Smooth muscle cell (in vitro differentiated cells): ENCODE data around the gene INF2. TPM values are rescaled to one million over a fixed set of nuclear protein-coding genes. Genes with fewer than 3 reads are reported as not detected.

Experiments used
- DNase-seq: peaks from one replicate; lab custom pipeline; 2025; ENCODE audit not compliant: unreplicated experiment; lab: John Stamatoyannopoulos, UW
- H2AFZ ChIP-seq: fragments of 200-600 bp; sonication (generic); 2 replicates; pipeline ENCODE4 v1.6.0; 2016; ENCODE audit warnings: antibody characterized with exemption, low read depth, mild to moderate bottlenecking
- H3F3A ChIP-seq: fragments of 200-600 bp; sonication (generic); 2 replicates; pipeline ENCODE4 v1.6.0; 2017; ENCODE audit warnings: antibody characterized with exemption, low read depth
- H3K27ac ChIP-seq: fragments of 200-600 bp; sonication (generic); 2 replicates; pipeline ENCODE4 v1.5.1; 2016; ENCODE audit warnings: low read depth, mild to moderate bottlenecking
- H3K27me3 ChIP-seq: fragments of 200-600 bp; sonication (generic); 2 replicates; pipeline ENCODE4 v1.6.1; 2016; ENCODE audit warnings: low read depth, mild to moderate bottlenecking
- H3K36me3 ChIP-seq: fragments of 200-600 bp; sonication (generic); 2 replicates; pipeline ENCODE4 v1.5.1; 2016; ENCODE audit warnings: low read depth
- H3K4me1 ChIP-seq: fragments of 200-600 bp; sonication (generic); 2 replicates; pipeline ENCODE4 v1.5.1; 2016; ENCODE audit warnings: low read depth
- H3K4me2 ChIP-seq: fragments of 200-600 bp; sonication (generic); 2 replicates; pipeline ENCODE4 v1.6.0; 2016; ENCODE audit warnings: mild to moderate bottlenecking
- H3K4me3 ChIP-seq: fragments of 200-600 bp; sonication (generic); 2 replicates; pipeline ENCODE4 v1.5.1; 2016; ENCODE audit warnings: mild to moderate bottlenecking
- H3K79me2 ChIP-seq: fragments of 200-600 bp; sonication (generic); 2 replicates; pipeline ENCODE4 v1.6.0; 2016; ENCODE audit warnings: low read depth, mild to moderate bottlenecking
- H3K9ac ChIP-seq: fragments of 200-600 bp; sonication (generic); 2 replicates; pipeline ENCODE4 v1.6.0; 2016; ENCODE audit warnings: low read depth
- H3K9me3 ChIP-seq: fragments of 200-600 bp; sonication (generic); replicated peaks from 2 replicates; pipeline ENCODE4 v1.5.1; 2016; ENCODE audit warnings: low read depth
- H4K20me1 ChIP-seq: fragments of 200-600 bp; sonication (generic); 2 replicates; pipeline ENCODE4 v1.6.0; 2016; ENCODE audit warnings: low read depth
- CTCF ChIP-seq: fragments of 200-600 bp; sonication (generic); IDR thresholded peaks from 2 replicates; pipeline ENCODE4 v1.5.1; 2017; ENCODE audit warnings: borderline replicate concordance, mild to moderate bottlenecking, antibody characterized with exemption; ENCODE audit not compliant: insufficient read depth, poor library complexity, severe bottlenecking
- WGBS: methylation state at CpG from one replicate; pipeline ENCODE4 v1.1.7; 2016; ENCODE audit warnings: low lambda C conversion rate; 5-methylcytosine and 5-hydroxymethylcytosine counted together
- polyA plus RNA-seq: library from polyadenylated mRNA; unstranded; fragments of >200 nt; fragmentation: Nextera tagmentation; extraction: Ambion mirVana; gene quantifications from 2 replicates; pipeline ENCODE4 v1.2.1, GENCODE V29; 2016
- total RNA-seq: library from RNA; depleted of rRNA; stranded (reverse); fragments of >200 nt; gene quantifications from 2 replicates; pipeline ENCODE4 v1.2.3, GENCODE V29; 2014

INF2 gene
- total and polyA plus RNA-seq, 2 experiments from 2014 or later = 19.9 to 29.8 TPM

- Histone ChIP-seq H3K27me3 (no peaks in the 10 kb centered on the region), H3K9ac (no peak overlapping the region), H2AFZ (no peak overlapping the region), H3K36me3 (no peaks in the 10 kb centered on the region), H3K4me2 (no peak overlapping the region), H3K27ac (no peak overlapping the region), H3F3A (no peaks in the 10 kb centered on the region), H4K20me1 (peaks cover 71% of the 10 kb centered on the region), H3K79me2 (peaks cover 34% of the 10 kb centered on the region), H3K4me1 (peaks cover 7% of the 10 kb centered on the region), H3K9me3 (no peaks in the 10 kb centered on the region), H3K4me3 (no peak overlapping the region)
- no peak for TF ChIP-seq CTCF
- no peak for DNase-seq
- 97% methylated on average over 19 of the region's 19 CpGs for whole genome bisulfite sequencing
Observed at GRCh38 chr14:104757681-104758392, 68.4 kb downstream of the INF2 start.

- no peak for TF ChIP-seq CTCF
- Histone ChIP-seq H3K4me2 (no peak overlapping the region), H3F3A (no peaks in the 10 kb centered on the region), H3K36me3 (no peaks in the 10 kb centered on the region), H3K27ac (no peak overlapping the region), H3K27me3 (no peaks in the 10 kb centered on the region), H3K9me3 (no peaks in the 10 kb centered on the region), H3K4me3 (no peak overlapping the region), H3K79me2 (peaks cover 22% of the 10 kb centered on the region), H3K4me1 (peaks cover 2% of the 10 kb centered on the region), H3K9ac (no peak overlapping the region), H4K20me1 (peaks cover 63% of the 10 kb centered on the region), H2AFZ (no peak overlapping the region)
- WGBS = 95% methylated on average over 30 of the region's 30 CpGs
- DNase-seq = no peak
Observed at GRCh38 chr14:104758981-104759969, 69.9 kb downstream of the INF2 start.

- Histone ChIP-seq H3K27ac (no peak overlapping the region), H3K4me3 (no peak overlapping the region), H4K20me1 (peaks cover 3% of the 10 kb centered on the region), H3K9ac (no peak overlapping the region), H3K4me1 (peaks cover 5% of the 10 kb centered on the region), H2AFZ (no peak overlapping the region), H3K27me3 (no peaks in the 10 kb centered on the region), H3F3A (peaks cover 5% of the 10 kb centered on the region), H3K9me3 (no peaks in the 10 kb centered on the region), H3K36me3 (no peaks in the 10 kb centered on the region), H3K79me2 (no peaks in the 10 kb centered on the region), H3K4me2 (no peak overlapping the region)
- DNase-seq = no peak
- no peak for TF ChIP-seq CTCF
- WGBS = 94% methylated on average over 3 of the region's 3 CpGs
Observed at GRCh38 chr14:104765517-104765916, 76.1 kb downstream of the INF2 start.
